ENCODE measurements around the gene IMMP2L. TPM values are rescaled to one million over a fixed set of nuclear protein-coding genes. Genes with fewer than 3 reads are reported as not detected.
"Not testable (repeated sequence)": the region's sequence is repeated elsewhere in the genome, so short reads cannot be mapped to it uniquely, and the experiment has no call there.

The IMMP2L gene
- total RNA-seq, 3 donors from 2014 or later (not counting 1 experiment from before 2014, with no cell fraction given): 6.9 to 9.2 (median 8.7) TPM

DNA sequence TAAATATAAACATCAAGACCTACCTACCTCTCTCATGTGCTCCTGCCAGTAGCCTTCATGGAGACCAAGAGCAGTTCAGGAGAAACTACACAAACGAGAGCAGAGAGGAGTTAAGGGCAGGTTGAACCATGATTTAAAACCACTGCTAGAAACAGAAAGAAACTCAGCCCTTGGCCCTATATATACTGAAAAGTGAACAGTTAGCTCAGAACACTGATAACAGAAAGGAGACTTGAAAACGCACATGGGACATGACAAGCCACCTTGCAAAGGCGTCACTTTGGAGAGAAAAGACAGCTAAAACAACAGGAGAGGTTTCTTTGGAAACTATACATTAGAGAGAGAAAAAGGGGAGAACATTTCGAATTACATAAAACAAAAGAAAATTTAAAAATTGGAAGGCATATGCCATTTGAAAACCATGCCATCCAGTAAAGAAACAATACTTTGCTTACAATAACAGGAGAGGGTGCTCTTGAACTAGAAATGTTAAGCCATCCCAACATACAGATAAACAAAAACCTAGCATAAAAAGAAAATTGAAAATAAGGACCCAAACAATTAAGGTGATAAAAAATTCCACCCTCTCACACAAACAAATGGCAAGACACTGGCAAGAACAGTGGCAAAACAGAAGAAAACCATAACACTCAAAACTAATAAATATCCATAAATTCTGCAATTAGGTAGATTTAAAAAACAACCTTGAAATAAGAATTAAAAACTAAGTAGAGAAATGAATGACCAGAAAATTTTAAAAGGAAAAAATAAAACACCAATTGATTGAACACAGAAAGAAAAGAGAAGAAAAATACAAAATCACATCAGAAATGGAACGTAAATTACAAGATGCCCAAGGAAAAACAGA, 232.7 kb downstream of the IMMP2L start:
- H3K4me3 ChIP-seq (ENCODE audit: low read length): no peak overlapping the region
- H3K9me3 Mint-ChIP-seq: peaks cover 6 to 11% of the 10 kb centered on the region in 2 donors
- no peak for DNase-seq
- H3K4me3 Mint-ChIP-seq: no peak overlapping the region
- no peaks in the 10 kb centered on the region for H3K36me3 Mint-ChIP-seq
- H3K27ac Mint-ChIP-seq: no peak overlapping the region
- H3K36me3 ChIP-seq (ENCODE audit: control insufficient read depth, insufficient read depth, low read length): no peaks in the 10 kb centered on the region
- no peak for ATAC-seq
- 97% methylated on average over 3 of the region's 5 CpGs for WGBS (ENCODE audit: insufficient coverage)
- no peaks in the 10 kb centered on the region for H3K4me1 Mint-ChIP-seq
- TF ChIP-seq, protein P1, sequence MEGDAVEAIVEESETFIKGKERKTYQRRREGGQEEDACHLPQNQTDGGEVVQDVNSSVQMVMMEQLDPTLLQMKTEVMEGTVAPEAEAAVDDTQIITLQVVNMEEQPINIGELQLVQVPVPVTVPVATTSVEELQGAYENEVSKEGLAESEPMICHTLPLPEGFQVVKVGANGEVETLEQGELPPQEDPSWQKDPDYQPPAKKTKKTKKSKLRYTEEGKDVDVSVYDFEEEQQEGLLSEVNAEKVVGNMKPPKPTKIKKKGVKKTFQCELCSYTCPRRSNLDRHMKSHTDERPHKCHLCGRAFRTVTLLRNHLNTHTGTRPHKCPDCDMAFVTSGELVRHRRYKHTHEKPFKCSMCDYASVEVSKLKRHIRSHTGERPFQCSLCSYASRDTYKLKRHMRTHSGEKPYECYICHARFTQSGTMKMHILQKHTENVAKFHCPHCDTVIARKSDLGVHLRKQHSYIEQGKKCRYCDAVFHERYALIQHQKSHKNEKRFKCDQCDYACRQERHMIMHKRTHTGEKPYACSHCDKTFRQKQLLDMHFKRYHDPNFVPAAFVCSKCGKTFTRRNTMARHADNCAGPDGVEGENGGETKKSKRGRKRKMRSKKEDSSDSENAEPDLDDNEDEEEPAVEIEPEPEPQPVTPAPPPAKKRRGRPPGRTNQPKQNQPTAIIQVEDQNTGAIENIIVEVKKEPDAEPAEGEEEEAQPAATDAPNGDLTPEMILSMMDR (IDR thresholded peaks at IDR 0.05): no peak
- H3K27me3 Mint-ChIP-seq (ENCODE audit: low read depth in 2 of 2): no peaks in the 10 kb centered on the region
- no peak overlapping the region for H3K27ac ChIP-seq (ENCODE audit: low read length)
- no peaks in the 10 kb centered on the region for H3K27me3 ChIP-seq (ENCODE audit: control insufficient read depth, insufficient read depth, low read length)
- H3K4me1 ChIP-seq (ENCODE audit: control insufficient read depth, insufficient read depth, low read length): no peaks in the 10 kb centered on the region
- intact Hi-C loops (cut with micrococcal nuclease): no loop called here
- no peaks in the 10 kb centered on the region for H3K9me3 ChIP-seq (ENCODE audit: control insufficient read depth, insufficient read depth, low read length)

DNA sequence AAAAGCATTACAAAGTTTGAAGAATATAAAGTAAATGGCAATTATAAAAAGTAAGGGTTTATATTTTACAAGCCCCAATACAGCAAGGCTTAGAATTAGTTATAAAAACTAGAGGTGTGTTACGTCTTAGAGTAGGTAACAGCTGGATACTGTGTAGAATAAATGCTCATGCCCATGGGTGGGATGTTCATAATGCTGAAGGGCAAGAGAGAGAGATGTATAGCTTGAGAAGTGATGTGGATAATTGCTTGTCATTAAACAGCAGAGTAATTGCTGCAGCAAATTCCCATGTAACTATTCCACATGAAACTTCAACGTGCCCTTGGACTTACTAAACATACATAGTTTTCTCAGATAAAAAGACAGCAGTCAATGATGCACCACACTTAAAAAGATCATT, 233.8 kb downstream of the IMMP2L start:
- Mint-ChIP-seq H3K27me3 (ENCODE audit: low read depth in 2 of 2) (no peaks in the 10 kb centered on the region), H3K36me3 (no peaks in the 10 kb centered on the region), H3K27ac (no peak overlapping the region), H3K4me3 (no peak overlapping the region), H3K4me1 (no peaks in the 10 kb centered on the region), H3K9me3 (peaks cover 3 to 12% of the 10 kb centered on the region in 2 donors)
- Histone ChIP-seq H3K4me3 (ENCODE audit: low read length) (no peak overlapping the region), H3K4me1 (ENCODE audit: control insufficient read depth, insufficient read depth, low read length) (no peaks in the 10 kb centered on the region), H3K9me3 (ENCODE audit: control insufficient read depth, insufficient read depth, low read length) (no peaks in the 10 kb centered on the region), H3K27me3 (ENCODE audit: control insufficient read depth, insufficient read depth, low read length) (no peaks in the 10 kb centered on the region), H3K27ac (ENCODE audit: low read length) (no peak overlapping the region), H3K36me3 (ENCODE audit: control insufficient read depth, insufficient read depth, low read length) (no peaks in the 10 kb centered on the region)
- DNase-seq: no peak
- TF ChIP-seq, protein P1 (IDR thresholded peaks at IDR 0.05): no peak
- intact Hi-C loops (cut with micrococcal nuclease): no loop called here
- WGBS (ENCODE audit: insufficient coverage): 83% methylated on average over 2 of the region's 2 CpGs
- no peak for ATAC-seq

DNA sequence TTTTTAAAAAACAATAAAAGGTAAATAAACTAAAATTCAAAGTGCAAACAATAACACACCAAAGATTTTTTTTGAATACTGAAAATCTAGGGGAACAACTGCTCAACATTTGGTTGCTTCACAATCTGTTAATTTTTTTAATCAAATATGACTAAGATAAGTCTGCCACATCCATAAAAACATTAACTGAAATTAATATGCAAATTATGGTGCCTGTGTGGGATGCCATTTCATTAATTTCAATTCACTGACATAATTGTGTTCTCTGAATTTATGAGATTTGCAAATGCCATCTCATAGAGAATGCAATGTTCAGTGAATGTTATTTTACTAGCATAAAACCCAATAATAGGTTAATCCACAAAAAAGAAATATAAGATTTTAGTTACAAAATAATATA, 237.5 kb downstream of the IMMP2L start:
- no peaks in the 10 kb centered on the region for H3K9me3 ChIP-seq (ENCODE audit: control insufficient read depth, insufficient read depth, low read length)
- H3K27ac Mint-ChIP-seq: no peak overlapping the region
- H3K27me3 ChIP-seq (ENCODE audit: control insufficient read depth, insufficient read depth, low read length): no peaks in the 10 kb centered on the region
- H3K27me3 Mint-ChIP-seq (ENCODE audit: low read depth in 2 of 2): no peaks in the 10 kb centered on the region
- H3K4me1 ChIP-seq (ENCODE audit: control insufficient read depth, insufficient read depth, low read length): no peaks in the 10 kb centered on the region
- H3K9me3 Mint-ChIP-seq: peaks cover 13 to 17% of the 10 kb centered on the region in 2 donors
- peaks cover 7% of the 10 kb centered on the region for H3K36me3 Mint-ChIP-seq
- TF ChIP-seq, protein P1 (IDR thresholded peaks at IDR 0.05): no peak
- ATAC-seq: no peak
- no peak for DNase-seq
- H3K27ac ChIP-seq (ENCODE audit: low read length): no peak overlapping the region
- no peaks in the 10 kb centered on the region for H3K36me3 ChIP-seq (ENCODE audit: control insufficient read depth, insufficient read depth, low read length)
- no peaks in the 10 kb centered on the region for H3K4me1 Mint-ChIP-seq
- intact Hi-C loops (cut with micrococcal nuclease): no loop called here
- H3K4me3 Mint-ChIP-seq: no peak overlapping the region
- no peak overlapping the region for H3K4me3 ChIP-seq (ENCODE audit: low read length)

DNA sequence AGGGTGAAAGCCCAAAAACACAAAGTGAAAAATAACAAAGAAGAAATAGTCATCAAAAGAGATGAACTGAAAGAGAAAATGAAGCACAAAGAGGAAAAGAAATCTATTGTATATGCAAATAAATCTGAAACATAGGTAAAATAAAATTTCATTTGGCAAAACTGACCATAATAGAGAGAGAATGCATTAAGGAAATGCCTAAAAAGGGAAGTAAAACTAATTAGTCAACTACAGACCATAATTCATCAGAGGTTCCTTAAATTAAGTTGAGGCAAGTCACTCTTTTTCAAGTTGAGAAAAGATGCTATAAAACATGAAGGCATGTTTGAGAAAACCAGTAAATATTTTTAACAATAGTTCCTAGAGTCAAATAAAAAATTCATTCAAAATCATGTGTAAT, 238.1 kb downstream of the IMMP2L start:
- peaks cover 7% of the 10 kb centered on the region for H3K36me3 Mint-ChIP-seq
- H3K27ac ChIP-seq (ENCODE audit: low read length): no peak overlapping the region
- ATAC-seq (no peak), DNase-seq (no peak)
- H3K4me3 ChIP-seq (ENCODE audit: low read length): no peak overlapping the region
- intact Hi-C loops (cut with micrococcal nuclease): no loop called here
- no peaks in the 10 kb centered on the region for H3K9me3 ChIP-seq (ENCODE audit: control insufficient read depth, insufficient read depth, low read length)
- H3K27me3 Mint-ChIP-seq (ENCODE audit: low read depth in 2 of 2): no peaks in the 10 kb centered on the region
- no peaks in the 10 kb centered on the region for H3K4me1 ChIP-seq (ENCODE audit: control insufficient read depth, insufficient read depth, low read length)
- no peaks in the 10 kb centered on the region for H3K27me3 ChIP-seq (ENCODE audit: control insufficient read depth, insufficient read depth, low read length)
- H3K4me3 Mint-ChIP-seq: no peak overlapping the region
- no peaks in the 10 kb centered on the region for H3K4me1 Mint-ChIP-seq
- TF ChIP-seq, protein P1 (IDR thresholded peaks at IDR 0.05): no peak
- H3K27ac Mint-ChIP-seq: no peak overlapping the region
- no peaks in the 10 kb centered on the region for H3K36me3 ChIP-seq (ENCODE audit: control insufficient read depth, insufficient read depth, low read length)
- peaks cover 11 to 14% of the 10 kb centered on the region in 2 donors for H3K9me3 Mint-ChIP-seq

DNA sequence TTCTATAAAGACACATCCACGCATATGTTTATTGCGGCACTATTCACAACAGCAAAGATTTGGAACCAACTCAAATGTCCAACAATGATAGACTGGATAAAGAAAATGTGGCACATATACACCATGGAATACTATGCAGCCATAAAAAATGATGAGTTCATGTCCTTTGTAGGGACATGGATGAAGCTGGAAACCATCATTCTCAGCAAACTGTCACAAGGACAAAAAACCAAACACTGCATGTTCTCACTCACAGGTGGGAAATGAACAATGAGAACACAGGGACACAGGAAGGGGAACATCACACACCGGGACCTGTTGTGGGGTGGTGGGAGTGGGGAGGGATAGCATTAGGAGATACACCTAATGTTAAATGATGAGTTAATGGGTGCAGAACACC, 238.6 kb downstream of the IMMP2L start:
- H3K9me3 ChIP-seq (ENCODE audit: control insufficient read depth, insufficient read depth, low read length); H3K4me3 ChIP-seq (ENCODE audit: low read length); intact Hi-C loops (cut with micrococcal nuclease); H3K4me1 ChIP-seq (ENCODE audit: control insufficient read depth, insufficient read depth, low read length); H3K27me3 ChIP-seq (ENCODE audit: control insufficient read depth, insufficient read depth, low read length); H3K27me3 Mint-ChIP-seq (ENCODE audit: low read depth in 2 of 2); H3K36me3 ChIP-seq (ENCODE audit: control insufficient read depth, insufficient read depth, low read length); H3K36me3 Mint-ChIP-seq; DNase-seq; H3K27ac Mint-ChIP-seq; ATAC-seq; H3K4me3 Mint-ChIP-seq; H3K4me1 Mint-ChIP-seq; H3K27ac ChIP-seq (ENCODE audit: low read length): not testable (repeated sequence)
- 100% methylated on average over 1 of the region's 3 CpGs for WGBS (ENCODE audit: insufficient coverage)
- H3K9me3 Mint-ChIP-seq: peaks cover 11 to 14% of the 10 kb centered on the region in 2 donors
